K562 (cell line): ENCODE data around the gene NAP1L4. TPM values are rescaled to one million over a fixed set of nuclear protein-coding genes. Genes with fewer than 3 reads are reported as not detected.

Experiments
- ATAC-seq: fragments of 200-7000 bp; cut with Tn5 transposase; 3 replicates; pipeline ENCODE4 v1.9.1; 2020; ENCODE audit warnings: moderate library complexity
- BruUV-seq: library from RNA; stranded (reverse); fragments of 400-500 nt; replicated peaks from 2 replicates; lab custom pipeline; 2021; lab: Mats Ljungman, UMichigan
- CTCF ChIA-PET: fragments of 300-600 bp; formaldehyde crosslinking; extraction: SDS; loops from one replicate; lab custom pipeline; 2021; ENCODE audit warnings: low intra/inter-chr PET ratio; lab: Yijun Ruan, JAX
- POLR2A ChIA-PET: fragments of 300-600, 350-650 bp; sonication (Branson Sonifier 250); formaldehyde crosslinking; extraction: SDS; loops from one replicate; lab custom pipeline; 2021; ENCODE audit warnings: antibody characterized with exemption, inconsistent platforms; lab: Yijun Ruan, JAX
- DNase-seq, 4 experiments: peaks; one replicate each; pipeline versions ENCODE4 v3.0.0 to v3.0.0-alpha.2; 2011 to 2018; ENCODE audit warnings: low spot score in 3 of 4, mixed read lengths in 3 of 4; ENCODE audit errors: extremely low read depth in 1 of 4
- FAIRE-seq: peaks from 2 replicates; lab custom pipeline; 2011; peaks lifted over from hg19 to GRCh38; lab: Jason Lieb, UNC
- H2AFZ ChIP-seq: 2 replicates; pipeline ENCODE4 v1.6.0; 2011; ENCODE audit warnings: low read depth, low read length, control low read depth, inconsistent platforms
- H3K27ac ChIP-seq: fragments of 200-600 bp; 3 replicates; pipeline ENCODE4 v1.8.0; 2011; ENCODE audit warnings: low read depth, mild to moderate bottlenecking, control low read depth, inconsistent platforms, low read length, moderate library complexity, mixed read lengths; ENCODE audit errors: extremely low read depth
- H3K27me3 ChIP-seq, 2 experiments: fragments of 300-600 bp in 1 of 2; 2 replicates in 1 of 2; 3 replicates in 1 of 2; pipeline versions ENCODE4 v1.6.0 to v1.8.0; 2011; ENCODE audit warnings: inconsistent platforms in 2 of 2, low read length in 2 of 2, mild to moderate bottlenecking in 1 of 2, mixed read lengths in 1 of 2, moderate library complexity in 1 of 2; ENCODE audit not compliant: control insufficient read depth in 2 of 2, insufficient read depth in 2 of 2
- H3K36me3 ChIP-seq: fragments of 300-600 bp; 3 replicates; pipeline ENCODE4 v1.8.0; 2011; ENCODE audit warnings: mild to moderate bottlenecking, low read length, inconsistent platforms; ENCODE audit not compliant: control insufficient read depth, insufficient read depth
- H3K4me1 ChIP-seq, 2 experiments: fragments of 200-600 bp in 1 of 2; replicated peaks in 1 of 2; 2 replicates in 1 of 2; 3 replicates in 1 of 2; pipeline versions ENCODE4 v1.5.1 to v1.8.0; 2011; ENCODE audit warnings: inconsistent platforms in 2 of 2, low read length in 2 of 2, mild to moderate bottlenecking in 1 of 2, mixed read lengths in 1 of 2, moderate library complexity in 1 of 2; ENCODE audit not compliant: control insufficient read depth in 2 of 2, insufficient read depth in 2 of 2
- H3K4me2 ChIP-seq: 2 replicates; pipeline ENCODE4 v1.6.1; 2011; ENCODE audit warnings: low read length, control low read depth, inconsistent platforms, mixed read lengths; ENCODE audit not compliant: insufficient read depth
- H3K4me3 ChIP-seq: fragments of 200-600 bp; sonication (generic), shearing (Covaris generic); 2 replicates; pipeline ENCODE4 v1.5.1; 2016; ENCODE audit warnings: control low read depth, inconsistent platforms
- H3K79me2 ChIP-seq: fragments of 200-600 bp; 3 replicates; pipeline ENCODE4 v1.8.0; 2011; ENCODE audit warnings: low read length, inconsistent platforms; ENCODE audit not compliant: control insufficient read depth, insufficient read depth
- H3K9ac ChIP-seq, 2 experiments: 2 replicates each; pipeline versions ENCODE4 v1.6.0 to v1.6.1; 2011; ENCODE audit warnings: low read depth in 2 of 2, low read length in 2 of 2, control low read depth in 1 of 2, inconsistent platforms in 1 of 2, mild to moderate bottlenecking in 1 of 2, mixed read lengths in 1 of 2; ENCODE audit not compliant: insufficient read depth in 1 of 2
- H3K9me1 ChIP-seq: one replicate; pipeline ENCODE4 v1.6.0; 2011; ENCODE audit warnings: inconsistent platforms, mild to moderate bottlenecking, low read length, moderate library complexity; ENCODE audit not compliant: control insufficient read depth, insufficient read depth
- H3K9me3 ChIP-seq: replicated peaks from 2 replicates; pipeline ENCODE4 v1.5.1; 2011; ENCODE audit warnings: low read depth, low read length, inconsistent platforms; ENCODE audit not compliant: control insufficient read depth, insufficient read depth
- H4K20me1 ChIP-seq: replicated peaks from 2 replicates; pipeline ENCODE4 v1.6.1; 2011; ENCODE audit warnings: low read length, inconsistent platforms, mixed read lengths; ENCODE audit not compliant: control insufficient read depth, insufficient read depth
- HOXB6 ChIP-seq: fragments of 250-450 bp; sonication (Bioruptor Pico); IDR thresholded peaks from 2 replicates; pipeline ENCODE4 v1.5.1; 2022; ENCODE audit warnings: mild to moderate bottlenecking, borderline replicate concordance
- KDM5B ChIP-seq: fragments of 200-600 bp; sonication (generic); IDR thresholded peaks from 2 replicates; pipeline ENCODE4 v1.6.1; 2012; ENCODE audit warnings: low read depth, mild to moderate bottlenecking, moderate library complexity, low read length, control low read depth, inconsistent platforms; ENCODE audit not compliant: insufficient replicate concordance
- POLR2G ChIP-seq: fragments of 200-400 bp; formaldehyde crosslinking; IDR thresholded peaks from 2 replicates; pipeline ENCODE4 v1.6.1; 2017; ENCODE audit warnings: low read depth, mild to moderate bottlenecking, antibody characterized with exemption, low read length, moderate library complexity
- RBFOX2 ChIP-seq: fragments of 200-400 bp; formaldehyde crosslinking; IDR thresholded peaks from 2 replicates; pipeline ENCODE4 v1.6.1; 2017; ENCODE audit warnings: low read depth, mild to moderate bottlenecking, low read length, moderate library complexity
- SIN3A ChIP-seq, 2 experiments: fragments of 150-350 bp in 1 of 2; IDR thresholded peaks; 2 replicates each; pipeline ENCODE4 v1.6.1; 2011 to 2016; ENCODE audit warnings: borderline replicate concordance in 2 of 2, low read depth in 2 of 2, low read length in 2 of 2, mild to moderate bottlenecking in 2 of 2, moderate library complexity in 2 of 2; ENCODE audit not compliant: control insufficient read depth in 1 of 2
- ZNF121 ChIP-seq: sonication (generic); formaldehyde crosslinking; conservative IDR thresholded peaks from 2 replicates; pipeline ENCODE4 v1.8.0; 2022; ENCODE audit warnings: missing genetic modification reagents
- WGBS: fragments of 100-300 bp; shearing (Covaris generic); methylation state at CpG from one replicate; pipeline ENCODE4 v1.1.6; 2016; ENCODE audit warnings: low coverage, mixed read lengths; ENCODE audit not compliant: insufficient coverage; ENCODE audit errors: missing lambda C conversion rate; 5-methylcytosine and 5-hydroxymethylcytosine counted together
- in situ Hi-C: fragments of 300-500 bp; cut with MboI; formaldehyde crosslinking; loops from 4 replicates; pipeline ENCODE4 v1.15.0; 2018; ENCODE audit warnings: inconsistent platforms, mixed read lengths
- intact Hi-C: fragments of 100-400 bp; cut with micrococcal nuclease; formaldehyde crosslinking; loops from 2 replicates; pipeline ENCODE4 v1.14.2; 2022
- polyA plus RNA-seq, 8 experiments: library from polyadenylated mRNA; depleted of rRNA in 4 of 8; stranded (reverse) in 5 of 8; unstranded in 3 of 8; fragments of >200 nt; fragmentation: Nextera tagmentation in 2 of 8; fragmentation: Illumina TruSeq in 1 of 8; extraction: Ambion mirVana in 2 of 8; extraction: Trizol in 1 of 8; gene quantifications; 2 replicates each; pipeline versions ENCODE4 v1.2.1 to v1.2.3, GENCODE V29; 2011 to 2014; ENCODE audit warnings: inconsistent platforms in 1 of 8, missing spikeins in 1 of 8
- total RNA-seq, 7 experiments: library from RNA; depleted of rRNA in 6 of 7; stranded (reverse); fragments of >200 nt in 6 of 7; fragmentation: Illumina TruSeq in 2 of 7; extraction: Trizol in 2 of 7; gene quantifications; 2 replicates each; pipeline versions ENCODE4 v1.2.1 to v1.2.3, GENCODE V29; 2011 to 2021; ENCODE audit warnings: low replicate concordance in 1 of 7

The NAP1L4 gene
- total and polyA plus RNA-seq, 9 of the 15 experiments (the other 6 are each of a cell fraction or from before 2014, with no cell fraction given) = 34.1 to 237 (median 179) TPM

DNA sequence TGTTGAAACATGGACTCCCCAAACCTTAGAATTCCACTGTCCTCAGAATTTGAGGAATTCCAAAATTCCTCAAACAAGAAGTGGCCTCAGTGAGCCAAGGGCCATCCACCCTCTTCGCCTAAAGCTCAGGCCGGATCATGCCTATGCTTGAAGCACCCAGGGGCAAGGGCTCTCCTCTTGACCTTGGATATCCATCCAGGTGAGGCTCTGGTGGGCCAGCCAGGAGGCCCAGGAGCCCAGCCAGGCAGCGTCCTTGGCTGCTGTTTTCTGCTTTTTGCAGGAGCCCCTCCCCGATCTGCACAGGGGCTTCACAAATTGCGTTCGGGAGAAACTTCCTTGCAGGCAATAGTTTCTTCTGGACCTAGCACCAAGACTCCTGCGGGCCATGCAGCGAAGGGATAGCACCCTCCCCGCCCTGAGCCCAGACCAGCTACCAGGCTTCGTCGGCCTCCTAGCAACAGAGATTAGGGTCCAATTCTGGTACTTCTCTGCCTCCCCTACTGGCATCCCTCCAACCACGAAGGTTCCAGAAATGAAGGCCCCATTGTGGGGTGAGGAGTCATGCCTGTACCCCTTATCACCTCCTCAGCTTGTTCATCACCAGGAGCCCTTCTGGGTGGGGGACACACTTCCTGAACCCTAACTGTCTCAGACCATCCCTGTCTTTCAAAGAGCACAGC lies 64.9 kb downstream of the NAP1L4 start:
- peak overlapping the region in 1 of 2 experiments; percentile 94; a peak in 2 of 4 replicates for H3K9ac ChIP-seq
- peaks cover 15% of the 10 kb centered on the region; the same call in 2 of the 3 replicates for H3K79me2 ChIP-seq
- intact Hi-C loops (no loop called here), in situ Hi-C loops (no loop called here)
- peaks cover 10 to 63% of the 10 kb centered on the region in 2 experiments; a peak in 4 of 5 replicates for H3K4me1 ChIP-seq
- ChIA-PET POLR2A (interaction anchor here (0.6 to 1.4 kb wide), 6 partner anchors 9 to 448 kb away, joined by 3 to 9 read pairs (median 4); no protein-coding TSS in a partner anchor), CTCF (interaction anchor here (5.2 kb wide), 1 partner anchor 394 kb away, joined by 59 read pairs; no protein-coding TSS in a partner anchor)
- no peak overlapping the region for H3K27ac ChIP-seq
- no peak for FAIRE-seq
- WGBS = 79% methylated on average over 12 of the region's 12 CpGs
- no peaks in the 10 kb centered on the region for H3K9me3 ChIP-seq
- no peak overlapping the region for H2AFZ ChIP-seq
- TF ChIP-seq SIN3A (IDR thresholded peaks at IDR 0.05; ENCODE audit: borderline replicate concordance in 2 of 2, control insufficient read depth in 1 of 2, low read depth in 2 of 2, low read length in 2 of 2) = 0 out of 4 replicates have a peak, but pooled peaks of 1 of the 2 experiments have one; percentile 28
- TF ChIP-seq RBFOX2 = peak; percentile 7; the same call in 1 of the 2 replicates
- TF ChIP-seq HOXB6 (CRISPR knock-in tag) = no peak
- TF ChIP-seq POLR2G = 0 out of 2 replicates have a peak, but pooled peaks have one; percentile 12
- peak; percentile 4 for TF ChIP-seq KDM5B
- no peak for TF ChIP-seq ZNF121 (CRISPR knock-in tag)
- no peak for DNase-seq
- no peaks in the 10 kb centered on the region for H3K36me3 ChIP-seq
- no peaks in the 10 kb centered on the region for H3K27me3 ChIP-seq
- H3K9me1 ChIP-seq = no peaks in the 10 kb centered on the region
- H3K4me2 ChIP-seq = peak overlapping the region; percentile 88
- no peak overlapping the region; the same call in 1 of the 2 replicates for H3K4me3 ChIP-seq
- no TSS peak for BruUV-seq
- H4K20me1 ChIP-seq = peaks cover 13% of the 10 kb centered on the region
- no peak for ATAC-seq
